Suprapubic skin (tissue), 2 donors: ENCODE data around the gene GFPT2.

ENCODE experiments used
- EP300 ChIP-seq: sonication (generic); formaldehyde crosslinking; IDR thresholded peaks from one replicate; pipeline ENCODE4 v1.6.1; 2017; ENCODE audit warnings: antibody characterized with exemption
- POLR2A ChIP-seq, 2 donors: fragments of 450-650 bp; IDR thresholded peaks; one replicate each; pipeline ENCODE4 v1.6.1; 2017; ENCODE audit warnings: antibody characterized with exemption in 2 of 2, mild to moderate bottlenecking in 2 of 2, moderate library complexity in 2 of 2

- TF ChIP-seq POLR2A (IDR thresholded peaks at IDR 0.05) (no peak), EP300 (no peak)
Measured at GRCh38 chr5:180394031-180394636, 41.0 kb upstream of the GFPT2 start.
